ENCODE data around the gene TMEM131L. TPM values are rescaled to one million over a fixed set of nuclear protein-coding genes. Genes with fewer than 3 reads are reported as not detected.
A peak's percentile ranks its signal among the peaks of the same experiment; 100 is the strongest.
"Not testable (repeated sequence)": the region's sequence is repeated elsewhere in the genome, so short reads cannot be mapped to it uniquely, and the experiment has no call there.

TMEM131L gene
- total RNA-seq, 1 experiment from 2014 or later: 61.3 TPM

DNA sequence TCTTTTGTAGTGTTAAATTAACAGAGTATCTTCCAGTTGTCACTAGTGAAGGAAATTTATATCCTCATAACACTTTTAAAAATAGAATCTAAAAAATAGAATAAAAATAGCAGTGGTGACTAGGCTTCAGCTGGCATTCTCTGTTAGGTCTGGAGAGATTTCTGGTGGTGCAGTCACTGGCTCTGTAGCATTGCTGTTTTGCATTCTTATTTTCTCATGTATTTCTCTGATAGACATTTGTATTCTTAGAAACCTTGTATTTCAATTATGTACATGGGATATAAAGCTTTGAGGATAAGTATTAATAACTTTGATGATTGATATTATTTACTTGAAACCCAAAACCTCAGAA lies 87.6 kb downstream of the TMEM131L start:
- H3K36me3 ChIP-seq: peaks cover 17% of the 10 kb centered on the region
- no peak overlapping the region for H3K4me3 ChIP-seq
- DNase-seq: no peak
- H3K27me3 ChIP-seq: no peaks in the 10 kb centered on the region
- H3K9me3 ChIP-seq (replicated peaks): no peaks in the 10 kb centered on the region
- peaks cover 51% of the 10 kb centered on the region for H3K4me1 ChIP-seq
- H3K27ac ChIP-seq: peak overlapping the region; percentile 61

DNA sequence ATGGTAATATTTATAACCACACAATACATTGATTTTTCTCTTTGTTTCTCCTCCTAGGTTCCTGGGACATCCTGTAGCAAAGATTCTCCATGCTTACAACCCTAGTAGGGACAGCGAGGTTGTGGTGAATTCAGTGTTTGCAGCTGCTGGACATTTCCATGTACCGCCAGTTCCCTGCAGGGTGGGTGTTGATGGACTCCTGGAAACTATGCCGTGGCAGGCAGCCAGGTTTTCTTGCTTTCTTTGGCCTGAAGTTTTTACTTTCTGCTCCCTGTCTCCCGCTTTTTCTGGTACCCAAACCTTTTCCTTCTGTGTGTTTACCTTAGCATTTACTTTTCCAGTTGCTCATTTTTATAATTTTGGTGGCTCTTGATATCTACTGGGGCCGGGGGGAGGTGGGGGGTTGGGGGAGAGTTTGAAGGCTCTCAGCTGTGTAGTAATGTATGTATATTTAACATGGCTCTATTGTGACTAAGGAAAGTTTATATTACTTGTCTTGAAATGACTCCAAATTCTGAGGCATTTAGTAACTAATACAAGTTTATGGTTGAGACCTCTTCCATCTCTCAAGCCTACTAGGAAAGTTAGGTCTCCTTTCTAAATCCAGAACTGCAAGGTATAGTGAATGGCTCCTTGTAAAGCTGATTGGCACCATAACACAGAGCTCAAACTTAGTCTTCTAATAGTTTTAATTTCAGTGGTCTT lies 89.7 kb downstream of the TMEM131L start:
- H3K9me3 ChIP-seq (replicated peaks): no peaks in the 10 kb centered on the region; the same call in 1 of the 2 replicates
- H3K36me3 ChIP-seq: peaks cover 34% of the 10 kb centered on the region
- peaks cover 44% of the 10 kb centered on the region for H3K4me1 ChIP-seq
- H3K4me3 ChIP-seq: no peak overlapping the region
- H3K27me3 ChIP-seq: no peaks in the 10 kb centered on the region
- peak overlapping the region; percentile 82 for H3K27ac ChIP-seq
- peak; percentile 91 to 95 for DNase-seq

DNA sequence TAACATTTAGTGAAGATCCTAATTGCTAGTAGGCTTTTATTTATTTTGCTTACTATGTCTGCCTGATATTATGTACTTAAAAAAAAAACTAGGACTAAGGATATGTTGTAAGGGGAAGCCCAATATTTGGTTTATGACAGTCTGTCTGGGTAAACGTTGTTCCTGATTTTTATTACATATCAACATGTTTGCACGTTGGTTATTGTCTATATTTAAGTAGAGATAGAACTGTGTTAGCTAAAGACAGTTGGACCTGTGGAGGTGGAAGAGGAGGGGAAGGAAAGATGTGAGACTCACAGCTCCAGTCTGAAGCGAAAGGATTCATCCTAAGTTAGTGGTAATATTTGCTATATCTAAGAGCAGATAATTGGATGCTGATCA lies 90.3 kb downstream of the TMEM131L start:
- Histone ChIP-seq H3K36me3 (peaks cover 39% of the 10 kb centered on the region), H3K27me3 (no peaks in the 10 kb centered on the region), H3K4me1 (peaks cover 44% of the 10 kb centered on the region), H3K4me3 (no peak overlapping the region), H3K27ac (peak overlapping the region; percentile 82; the same call in 1 of the 2 replicates), H3K9me3 (replicated peaks) (no peaks in the 10 kb centered on the region; the same call in 1 of the 2 replicates)
- no peak for DNase-seq

DNA sequence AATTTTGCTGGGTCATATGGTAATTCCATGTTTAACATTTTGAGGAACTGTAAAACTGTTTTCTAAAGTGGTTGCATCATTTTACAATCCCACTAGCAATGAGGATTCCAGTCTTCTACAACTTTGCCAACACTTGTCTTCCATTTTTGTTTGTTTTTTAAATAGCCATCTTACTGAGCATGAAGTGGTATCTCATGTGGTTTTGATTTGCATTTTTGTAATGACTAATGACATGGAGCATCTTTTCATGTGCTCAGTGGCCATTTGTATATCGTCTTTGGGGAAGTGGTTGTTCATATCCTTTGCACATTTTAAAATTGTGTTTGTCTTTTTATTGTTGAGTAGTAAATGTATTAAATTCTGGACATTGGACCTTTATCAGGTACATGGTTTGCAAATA lies 94.7 kb downstream of the TMEM131L start:
- Histone ChIP-seq H3K4me3 (no peak overlapping the region), H3K4me1 (peaks cover 19% of the 10 kb centered on the region), H3K27me3 (no peaks in the 10 kb centered on the region), H3K27ac (no peak overlapping the region), H3K36me3 (peaks cover 42% of the 10 kb centered on the region), H3K9me3 (replicated peaks) (no peaks in the 10 kb centered on the region; the same call in 1 of the 2 replicates)
- DNase-seq: no peak

DNA sequence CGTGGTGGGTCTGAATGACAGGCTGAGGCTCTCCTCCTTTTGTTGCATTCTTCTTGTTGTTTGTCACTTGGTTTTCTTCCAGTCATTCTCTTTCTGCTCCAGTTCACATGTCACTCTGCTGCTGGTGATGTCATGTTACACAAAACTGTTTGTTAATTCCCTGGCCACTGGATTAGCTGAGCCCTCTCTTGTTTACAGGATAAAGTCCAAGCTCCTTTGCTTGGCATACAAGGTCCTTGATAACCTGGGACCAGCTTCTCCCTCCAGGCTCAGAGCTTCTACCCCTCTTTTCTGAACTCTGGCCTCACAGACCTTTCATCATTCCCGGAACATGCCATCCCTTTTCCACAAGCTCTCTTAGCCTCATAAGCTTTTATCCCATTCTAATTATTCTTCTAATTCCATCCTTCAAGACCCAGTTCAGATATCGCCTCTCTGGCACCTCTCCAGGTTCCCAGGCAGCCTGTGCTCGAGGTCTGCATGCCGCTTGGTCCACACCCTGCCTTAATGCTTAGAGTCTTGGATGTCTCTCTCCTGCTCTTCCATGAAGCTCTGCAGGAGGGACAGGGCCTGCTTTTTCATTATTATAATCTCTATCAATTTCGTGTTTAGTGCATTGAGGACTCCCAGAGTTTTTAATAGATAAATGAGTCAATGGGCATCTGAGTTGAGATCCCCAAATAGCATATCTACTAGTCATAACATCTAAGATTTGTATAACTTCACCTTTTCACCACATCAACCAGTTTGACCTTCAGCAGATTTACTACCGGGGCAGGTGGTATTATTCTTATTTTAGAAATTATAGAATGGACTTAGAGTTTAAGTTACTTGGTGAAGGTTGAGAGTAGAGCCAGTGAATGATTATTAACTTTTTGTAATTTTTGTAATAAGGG lies 98.7 kb downstream of the TMEM131L start:
- H3K27me3 ChIP-seq: no peaks in the 10 kb centered on the region
- peak; percentile 45 to 57 for DNase-seq
- no peaks in the 10 kb centered on the region; the same call in 1 of the 2 replicates for H3K9me3 ChIP-seq (replicated peaks)
- peaks cover 37% of the 10 kb centered on the region for H3K36me3 ChIP-seq
- H3K4me3 ChIP-seq: no peak overlapping the region
- peaks cover 9% of the 10 kb centered on the region for H3K4me1 ChIP-seq
- H3K27ac ChIP-seq: peak overlapping the region; percentile 31; the same call in 1 of the 2 replicates

DNA sequence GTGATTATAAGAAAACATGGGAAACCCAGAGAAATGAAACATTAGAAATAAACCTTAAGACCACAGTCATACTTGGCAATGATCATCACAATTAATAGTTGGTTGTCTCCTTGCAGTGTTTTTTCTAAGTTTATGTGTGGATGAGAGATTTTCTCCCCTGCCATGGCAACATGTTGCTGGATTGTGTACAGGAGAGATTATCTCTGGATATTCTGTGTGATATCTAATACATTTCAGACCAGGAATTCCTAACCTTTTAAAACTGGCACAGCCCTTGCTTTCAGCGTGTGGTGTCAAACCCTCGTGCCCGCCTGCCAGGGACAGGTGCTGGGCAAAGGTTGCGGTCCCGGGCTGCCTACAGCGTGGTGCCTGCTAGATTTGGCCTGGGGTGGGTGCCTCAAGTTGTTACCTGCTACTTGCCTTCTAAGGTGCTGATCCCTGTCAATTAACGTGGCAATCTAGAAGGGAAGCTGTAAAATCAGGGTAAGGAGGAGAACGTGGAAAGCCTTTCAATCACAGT lies 100.5 kb downstream of the TMEM131L start:
- no peaks in the 10 kb centered on the region for H3K27me3 ChIP-seq
- no peak overlapping the region for H3K4me3 ChIP-seq
- H3K9me3 ChIP-seq (replicated peaks): no peaks in the 10 kb centered on the region
- DNase-seq: no peak
- peaks cover 21% of the 10 kb centered on the region for H3K36me3 ChIP-seq
- peaks cover 9% of the 10 kb centered on the region for H3K4me1 ChIP-seq
- H3K27ac ChIP-seq: no peak overlapping the region

DNA sequence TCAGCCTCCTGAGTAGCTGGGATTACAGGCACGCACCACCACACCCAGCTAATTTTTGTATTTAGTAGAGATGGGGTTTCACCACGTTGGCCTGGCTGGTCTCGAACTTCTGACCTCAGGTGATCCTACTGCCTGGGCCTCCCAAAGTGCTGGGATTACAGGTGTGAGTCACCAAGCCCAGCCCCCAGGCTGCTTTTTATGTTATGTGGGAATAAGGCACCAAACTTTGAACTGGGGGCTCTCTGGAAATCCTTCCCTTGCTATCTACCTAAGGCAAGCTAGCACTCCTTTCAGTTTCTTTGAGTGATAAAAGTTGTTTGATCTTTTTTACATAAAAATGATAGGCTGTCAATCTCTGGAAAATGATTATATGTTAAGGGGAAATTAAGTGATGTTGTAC lies 101.5 kb downstream of the TMEM131L start:
- peaks cover 21% of the 10 kb centered on the region for H3K36me3 ChIP-seq
- not testable (repeated sequence) for H3K4me1 ChIP-seq; H3K27me3 ChIP-seq; DNase-seq; H3K27ac ChIP-seq; H3K4me3 ChIP-seq; H3K9me3 ChIP-seq (replicated peaks)

DNA sequence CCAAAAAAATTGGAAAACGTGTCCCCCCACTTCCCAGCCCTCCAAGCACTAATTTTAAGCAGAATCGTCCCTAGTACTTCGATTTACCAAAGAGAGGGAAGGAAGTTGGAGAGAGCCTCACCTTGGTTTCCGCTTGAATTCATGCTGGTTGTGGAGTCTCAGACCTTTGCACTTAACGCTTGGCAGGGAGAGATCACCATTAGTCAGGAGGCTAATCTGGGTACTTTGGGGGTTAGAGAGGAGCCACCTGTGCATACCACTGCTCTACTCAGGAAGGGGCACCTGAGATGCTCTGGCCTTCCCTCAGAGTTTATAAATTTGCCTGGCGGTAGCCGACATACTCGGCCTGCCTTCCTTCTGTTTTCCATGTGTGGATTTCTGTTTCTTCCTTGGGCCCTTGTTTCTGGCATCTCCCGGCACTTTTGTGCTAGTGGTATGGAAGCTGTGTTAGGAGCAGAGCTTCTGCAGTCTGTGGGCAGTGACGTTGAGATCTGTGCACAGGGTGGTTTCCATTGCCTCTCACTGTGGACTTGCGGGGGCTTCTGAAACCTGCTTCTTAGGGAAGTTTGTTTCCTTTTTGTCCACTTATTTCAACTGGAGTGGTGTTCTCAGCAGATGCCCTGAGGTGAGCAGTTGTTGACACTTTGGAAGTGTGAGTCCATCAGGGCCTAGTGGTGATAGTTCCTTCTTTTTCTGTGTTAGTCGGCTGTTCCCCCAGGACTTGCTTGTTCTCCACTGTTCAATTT lies 104.2 kb downstream of the TMEM131L start:
- Histone ChIP-seq H3K36me3 (peaks cover 24% of the 10 kb centered on the region), H3K9me3 (replicated peaks) (no peaks in the 10 kb centered on the region), H3K4me1 (peaks cover 16% of the 10 kb centered on the region), H3K27ac (no peak overlapping the region), H3K27me3 (no peaks in the 10 kb centered on the region), H3K4me3 (no peak overlapping the region)
- DNase-seq: no peak

DNA sequence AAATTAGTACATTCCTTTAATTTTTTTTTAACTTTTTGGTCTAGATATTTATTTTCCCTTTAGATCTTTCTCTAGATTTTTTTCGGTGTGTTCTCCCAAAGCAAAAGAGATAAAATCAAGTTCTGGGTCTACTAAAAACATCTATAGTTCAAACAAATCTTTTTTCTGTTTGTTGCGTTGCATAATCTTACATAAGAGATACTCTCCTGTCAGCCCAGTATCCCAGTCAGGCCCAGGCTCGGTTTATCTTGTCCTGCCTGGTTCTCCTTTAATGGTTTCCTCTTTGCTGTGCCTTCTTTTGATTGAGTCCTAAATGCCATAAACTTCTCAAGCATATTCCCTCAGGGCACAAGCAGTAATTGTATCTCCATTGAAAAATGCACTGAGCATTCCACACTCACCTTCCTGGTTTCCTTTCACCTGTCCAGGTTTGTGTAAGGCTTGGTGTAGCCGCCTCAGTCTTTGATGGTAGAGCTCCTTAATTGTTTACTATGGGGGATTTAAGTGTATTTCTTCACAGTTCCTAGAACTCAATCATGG lies 104.9 kb downstream of the TMEM131L start:
- Histone ChIP-seq H3K4me3 (no peak overlapping the region), H3K27ac (no peak overlapping the region), H3K36me3 (peaks cover 22% of the 10 kb centered on the region), H3K4me1 (peaks cover 16% of the 10 kb centered on the region), H3K27me3 (no peaks in the 10 kb centered on the region), H3K9me3 (replicated peaks) (no peaks in the 10 kb centered on the region)
- DNase-seq: no peak

DNA sequence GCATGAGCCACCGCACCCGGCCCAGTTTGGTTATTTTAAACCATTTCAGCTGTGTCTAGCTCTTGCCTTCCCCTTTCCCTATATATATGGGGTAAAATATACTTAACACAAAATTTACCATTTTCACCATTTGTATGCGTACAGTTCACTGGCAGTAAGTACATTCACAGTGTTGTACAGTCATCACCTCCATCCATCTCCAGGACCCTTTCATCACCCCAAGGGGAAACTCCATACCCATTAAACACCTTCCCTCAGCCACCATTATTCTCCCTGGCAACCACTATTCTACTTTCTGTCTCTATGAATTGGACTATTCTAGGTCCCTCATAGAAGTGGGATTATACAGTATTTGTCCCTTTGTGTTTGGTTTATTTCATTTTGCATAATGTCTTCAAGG lies 106.4 kb downstream of the TMEM131L start:
- H3K36me3 ChIP-seq: peaks cover 15% of the 10 kb centered on the region
- no peaks in the 10 kb centered on the region for H3K9me3 ChIP-seq (replicated peaks)
- DNase-seq: no peak
- H3K27me3 ChIP-seq: no peaks in the 10 kb centered on the region
- H3K4me1 ChIP-seq: peaks cover 16% of the 10 kb centered on the region
- no peak overlapping the region for H3K27ac ChIP-seq
- H3K4me3 ChIP-seq: no peak overlapping the region

DNA sequence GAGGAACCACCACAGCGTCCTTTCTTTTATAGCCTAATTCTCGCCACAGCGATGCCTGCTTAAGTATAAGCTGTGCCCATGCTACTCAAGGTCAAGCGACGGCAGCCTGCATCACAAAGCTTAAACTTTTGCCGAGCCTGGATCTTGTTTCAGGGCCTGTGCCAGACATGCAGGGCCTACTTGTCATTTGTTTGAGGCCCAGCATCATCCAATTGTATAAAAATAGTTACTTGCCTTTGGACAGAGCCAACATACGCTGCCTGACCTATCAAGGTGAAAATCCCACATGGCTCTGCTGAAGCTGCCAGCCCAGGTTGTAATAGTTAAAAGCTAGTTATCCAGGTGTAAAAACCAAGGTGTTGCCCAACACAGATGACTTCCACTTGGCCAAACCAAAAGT lies 107.1 kb downstream of the TMEM131L start:
- H3K9me3 ChIP-seq (replicated peaks): no peaks in the 10 kb centered on the region
- H3K4me1 ChIP-seq: peaks cover 16% of the 10 kb centered on the region
- DNase-seq: no peak
- peaks cover 12% of the 10 kb centered on the region; the same call in 1 of the 2 replicates for H3K36me3 ChIP-seq
- H3K27ac ChIP-seq: no peak overlapping the region
- no peak overlapping the region for H3K4me3 ChIP-seq
- H3K27me3 ChIP-seq: no peaks in the 10 kb centered on the region

DNA sequence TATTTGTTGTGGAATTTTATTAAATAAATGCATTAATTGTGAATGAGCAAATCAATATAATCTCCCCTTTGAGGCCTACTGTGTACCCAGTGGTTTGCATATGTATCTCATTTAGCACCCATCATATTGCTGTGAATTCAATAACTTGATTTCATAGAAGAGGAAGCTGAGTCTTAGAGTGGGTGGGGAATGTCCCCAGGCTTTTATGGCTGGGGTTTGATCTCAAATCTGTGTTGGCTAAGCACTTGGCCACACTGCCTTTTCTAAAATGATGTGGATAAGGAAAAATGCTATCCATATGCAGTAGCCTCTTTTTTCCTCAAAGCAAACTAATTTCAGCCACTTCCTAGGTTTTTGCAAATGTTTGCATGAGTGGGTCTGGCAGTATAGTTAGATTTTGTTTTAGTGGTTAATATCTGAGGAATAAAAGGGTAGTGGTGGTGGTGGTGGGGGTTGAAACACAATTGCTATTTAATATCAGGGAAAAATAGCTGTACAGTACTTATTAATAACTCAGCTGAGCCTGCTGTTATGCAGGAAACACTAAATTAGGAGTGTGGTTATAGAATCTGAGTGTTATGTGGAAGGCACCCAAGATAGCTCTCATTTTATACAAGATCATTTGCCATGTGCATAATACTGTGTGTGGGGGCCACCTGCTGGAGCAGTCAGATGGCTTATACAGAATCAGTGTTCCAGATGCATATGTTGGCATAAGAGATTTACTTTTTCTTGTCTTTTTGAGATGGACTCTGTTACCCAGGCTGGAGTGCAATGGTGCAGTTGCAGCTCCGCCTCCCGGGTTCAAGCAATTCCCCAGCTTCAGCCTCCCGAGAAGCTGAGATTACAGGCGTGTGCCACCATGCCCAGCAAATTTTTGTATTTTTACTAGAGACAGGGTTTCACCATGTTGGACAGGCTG lies 108.0 kb downstream of the TMEM131L start:
- Histone ChIP-seq H3K36me3 (0 out of 2 replicates have a peak, but pooled peaks cover 5% of the 10 kb centered on the region), H3K27me3 (no peaks in the 10 kb centered on the region), H3K9me3 (replicated peaks) (no peaks in the 10 kb centered on the region), H3K4me1 (peaks cover 16% of the 10 kb centered on the region), H3K4me3 (no peak overlapping the region), H3K27ac (no peak overlapping the region)
- peak; percentile 54 to 75 for DNase-seq

DNA sequence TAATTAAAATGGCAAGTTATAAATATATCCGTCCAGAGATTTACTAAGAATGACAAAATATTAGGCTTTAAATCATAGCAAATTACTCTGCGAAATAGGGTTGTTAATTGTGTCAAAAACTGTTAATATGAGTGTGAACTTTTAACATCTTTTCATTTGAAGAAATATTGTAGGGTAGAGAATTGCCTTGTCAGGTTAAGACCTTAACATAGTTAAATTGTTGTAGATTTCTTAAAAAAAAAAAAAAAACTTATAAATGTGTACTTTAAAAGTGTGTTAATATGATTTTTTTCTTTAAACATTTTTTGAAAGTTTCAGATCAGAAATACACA lies 110.2 kb downstream of the TMEM131L start:
- Histone ChIP-seq H3K4me1 (peaks cover 17% of the 10 kb centered on the region), H3K27me3 (no peaks in the 10 kb centered on the region), H3K27ac (no peak overlapping the region), H3K4me3 (no peak overlapping the region), H3K36me3 (peaks cover 5% of the 10 kb centered on the region; the same call in 1 of the 2 replicates), H3K9me3 (replicated peaks) (no peaks in the 10 kb centered on the region)
- DNase-seq: no peak

Data from SJCRH30 (cell line).